Upper lobe of left lung (tissue), 4 donors: ENCODE measurements around the gene RITA1.

Source experiments
- EP300 ChIP-seq, 4 donors: sonication (generic); formaldehyde crosslinking; IDR thresholded peaks; one replicate each; pipeline ENCODE4 v1.5.1; 2017; ENCODE audit warnings: antibody characterized with exemption in 4 of 4, control low read depth in 2 of 4
- POLR2A ChIP-seq, 4 donors: fragments of 450-650 bp; IDR thresholded peaks; one replicate each; pipeline ENCODE4 v1.5.1; 2016 to 2017; ENCODE audit warnings: antibody characterized with exemption in 4 of 4, mild to moderate bottlenecking in 2 of 4
- TF ChIP-seq, protein P1 (sequence below), 6 experiments: fragments of 450-650 bp in 4 of 6; fragments of 200-600 bp in 2 of 6; sonication (generic) in 2 of 6; IDR thresholded peaks; one replicate each; pipeline ENCODE4 v1.5.1; 2016 to 2019; ENCODE audit warnings: antibody characterized with exemption in 6 of 6

DNA sequence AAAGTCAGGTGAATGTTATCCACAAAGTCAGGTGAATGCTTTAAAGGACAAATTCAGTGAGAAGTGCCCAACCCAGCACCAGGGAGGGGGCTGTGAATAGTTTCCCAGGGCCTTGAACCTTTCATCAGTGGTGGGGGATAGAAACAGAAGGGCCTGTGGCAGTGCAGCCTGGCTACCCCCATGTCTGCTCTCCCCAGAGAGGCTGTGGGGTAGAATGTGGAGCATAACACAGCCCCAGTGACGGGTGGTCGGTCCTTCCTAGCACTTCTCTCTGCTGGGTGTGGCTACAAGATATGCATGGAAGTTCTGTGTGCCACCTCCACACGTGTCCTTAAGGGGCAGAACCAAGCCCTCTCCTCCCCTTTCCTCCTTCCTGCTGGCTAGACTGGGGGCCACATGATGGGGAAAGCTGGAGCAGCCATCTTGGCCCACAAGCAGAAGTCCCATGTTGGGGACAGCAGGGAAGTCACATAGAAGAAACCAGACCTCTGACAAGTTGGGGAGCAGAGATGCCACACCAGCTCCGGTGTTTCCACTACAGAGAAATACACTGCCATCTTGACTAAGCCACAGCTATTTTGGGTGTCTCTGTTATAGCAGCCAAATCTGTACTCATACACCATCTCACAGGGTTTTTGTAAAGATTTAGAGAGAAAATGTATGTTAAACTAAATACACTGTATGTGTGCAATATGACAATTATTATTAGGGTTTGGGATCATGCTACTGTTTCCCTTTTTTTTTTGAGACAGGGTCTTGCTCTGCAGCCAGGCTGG is 17.0 kb downstream of the RITA1 start:
- TF ChIP-seq, protein P1, sequence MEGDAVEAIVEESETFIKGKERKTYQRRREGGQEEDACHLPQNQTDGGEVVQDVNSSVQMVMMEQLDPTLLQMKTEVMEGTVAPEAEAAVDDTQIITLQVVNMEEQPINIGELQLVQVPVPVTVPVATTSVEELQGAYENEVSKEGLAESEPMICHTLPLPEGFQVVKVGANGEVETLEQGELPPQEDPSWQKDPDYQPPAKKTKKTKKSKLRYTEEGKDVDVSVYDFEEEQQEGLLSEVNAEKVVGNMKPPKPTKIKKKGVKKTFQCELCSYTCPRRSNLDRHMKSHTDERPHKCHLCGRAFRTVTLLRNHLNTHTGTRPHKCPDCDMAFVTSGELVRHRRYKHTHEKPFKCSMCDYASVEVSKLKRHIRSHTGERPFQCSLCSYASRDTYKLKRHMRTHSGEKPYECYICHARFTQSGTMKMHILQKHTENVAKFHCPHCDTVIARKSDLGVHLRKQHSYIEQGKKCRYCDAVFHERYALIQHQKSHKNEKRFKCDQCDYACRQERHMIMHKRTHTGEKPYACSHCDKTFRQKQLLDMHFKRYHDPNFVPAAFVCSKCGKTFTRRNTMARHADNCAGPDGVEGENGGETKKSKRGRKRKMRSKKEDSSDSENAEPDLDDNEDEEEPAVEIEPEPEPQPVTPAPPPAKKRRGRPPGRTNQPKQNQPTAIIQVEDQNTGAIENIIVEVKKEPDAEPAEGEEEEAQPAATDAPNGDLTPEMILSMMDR (IDR thresholded peaks at IDR 0.05), result no peak
- TF ChIP-seq EP300 (IDR thresholded peaks at IDR 0.05) (no peak), POLR2A (IDR thresholded peaks at IDR 0.05) (no peak)
